Muscle layer of duodenum (tissue), 2 donors: ENCODE measurements around the gene BRWD1.
"Not testable (repeated sequence)": the region's sequence is repeated elsewhere in the genome, so short reads cannot be mapped to it uniquely, and the experiment has no call there.

Experiments used
- H3K27ac ChIP-seq: one replicate; pipeline ENCODE4 v1.7.0; 2013; ENCODE audit warnings: mild to moderate bottlenecking, low read length
- H3K27me3 ChIP-seq: one replicate; pipeline ENCODE4 v1.7.0; 2013; ENCODE audit warnings: low read depth, mild to moderate bottlenecking, control low read depth, low read length
- H3K36me3 ChIP-seq, 2 donors: one replicate each; pipeline ENCODE4 v1.7.0; 2013; ENCODE audit warnings: low read length in 2 of 2, control low read depth in 1 of 2, mild to moderate bottlenecking in 1 of 2; ENCODE audit not compliant: insufficient read depth in 2 of 2, control insufficient read depth in 1 of 2
- H3K4me1 ChIP-seq, 2 donors: one replicate each; pipeline ENCODE4 v1.7.0; 2013; ENCODE audit warnings: low read length in 2 of 2, mild to moderate bottlenecking in 2 of 2, control low read depth in 1 of 2, moderate library complexity in 1 of 2; ENCODE audit not compliant: insufficient read depth in 2 of 2, control insufficient read depth in 1 of 2
- H3K4me3 ChIP-seq, 2 donors: one replicate each; pipeline ENCODE4 v1.7.0; 2013; ENCODE audit warnings: low read length in 2 of 2, low read depth in 1 of 2, mild to moderate bottlenecking in 1 of 2
- H3K9me3 ChIP-seq, 2 donors: one replicate each; pipeline ENCODE4 v1.7.0; 2013; ENCODE audit warnings: low read length in 2 of 2, control low read depth in 1 of 2, mild to moderate bottlenecking in 1 of 2; ENCODE audit not compliant: control insufficient read depth in 1 of 2
- donor health status: healthy.

The BRWD1 gene

DNA sequence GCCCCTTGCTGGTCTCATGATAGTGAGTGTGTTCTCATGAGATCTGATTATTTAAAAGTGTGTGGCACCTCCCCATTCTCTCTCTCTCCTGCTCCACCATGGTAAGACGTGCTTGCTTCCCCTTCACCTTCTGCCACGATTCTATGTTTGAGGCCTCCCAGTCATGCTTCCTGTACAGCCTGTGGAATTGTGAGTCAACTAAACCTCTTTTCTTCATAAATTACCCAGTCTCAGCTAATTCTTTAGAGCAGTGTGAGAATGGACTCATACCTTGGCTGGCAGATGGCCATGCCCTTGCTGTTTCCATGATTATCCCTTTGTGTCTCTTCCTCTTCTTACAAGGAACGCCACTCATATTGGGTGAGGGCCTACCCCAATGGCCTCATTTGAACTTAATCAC is 170.5 kb downstream of the BRWD1 start:
- Histone ChIP-seq H3K4me3 (no peak overlapping the region), H3K9me3 (peaks cover 0 to 5% of the 10 kb centered on the region in 2 donors), H3K4me1 (no peaks in the 10 kb centered on the region), H3K27ac (no peak overlapping the region), H3K27me3 (no peaks in the 10 kb centered on the region), H3K36me3 (no peaks in the 10 kb centered on the region)

DNA sequence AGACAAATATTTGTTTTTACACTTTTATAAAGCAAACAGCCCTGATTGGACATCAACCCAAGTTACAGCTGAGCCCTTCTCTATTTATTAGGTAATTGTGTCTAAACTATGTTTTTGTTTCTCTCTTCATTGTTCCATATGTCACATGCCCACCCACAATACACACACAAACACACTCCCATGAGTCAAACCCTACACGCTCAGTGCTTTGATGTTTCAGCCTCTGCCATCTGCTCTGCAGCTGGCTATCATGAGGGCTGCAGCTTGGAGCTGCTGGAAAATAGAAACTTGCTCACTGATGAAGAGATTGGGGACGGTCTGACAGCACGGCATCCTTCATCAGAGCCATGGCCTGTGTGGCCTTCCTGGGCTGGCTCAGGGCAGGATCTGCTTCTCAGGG is 171.9 kb downstream of the BRWD1 start:
- no peak overlapping the region for H3K4me3 ChIP-seq
- no peaks in the 10 kb centered on the region for H3K4me1 ChIP-seq
- H3K9me3 ChIP-seq: peaks cover 0 to 5% of the 10 kb centered on the region in 2 donors
- H3K36me3 ChIP-seq: no peaks in the 10 kb centered on the region
- no peak overlapping the region for H3K27ac ChIP-seq
- no peaks in the 10 kb centered on the region for H3K27me3 ChIP-seq

DNA sequence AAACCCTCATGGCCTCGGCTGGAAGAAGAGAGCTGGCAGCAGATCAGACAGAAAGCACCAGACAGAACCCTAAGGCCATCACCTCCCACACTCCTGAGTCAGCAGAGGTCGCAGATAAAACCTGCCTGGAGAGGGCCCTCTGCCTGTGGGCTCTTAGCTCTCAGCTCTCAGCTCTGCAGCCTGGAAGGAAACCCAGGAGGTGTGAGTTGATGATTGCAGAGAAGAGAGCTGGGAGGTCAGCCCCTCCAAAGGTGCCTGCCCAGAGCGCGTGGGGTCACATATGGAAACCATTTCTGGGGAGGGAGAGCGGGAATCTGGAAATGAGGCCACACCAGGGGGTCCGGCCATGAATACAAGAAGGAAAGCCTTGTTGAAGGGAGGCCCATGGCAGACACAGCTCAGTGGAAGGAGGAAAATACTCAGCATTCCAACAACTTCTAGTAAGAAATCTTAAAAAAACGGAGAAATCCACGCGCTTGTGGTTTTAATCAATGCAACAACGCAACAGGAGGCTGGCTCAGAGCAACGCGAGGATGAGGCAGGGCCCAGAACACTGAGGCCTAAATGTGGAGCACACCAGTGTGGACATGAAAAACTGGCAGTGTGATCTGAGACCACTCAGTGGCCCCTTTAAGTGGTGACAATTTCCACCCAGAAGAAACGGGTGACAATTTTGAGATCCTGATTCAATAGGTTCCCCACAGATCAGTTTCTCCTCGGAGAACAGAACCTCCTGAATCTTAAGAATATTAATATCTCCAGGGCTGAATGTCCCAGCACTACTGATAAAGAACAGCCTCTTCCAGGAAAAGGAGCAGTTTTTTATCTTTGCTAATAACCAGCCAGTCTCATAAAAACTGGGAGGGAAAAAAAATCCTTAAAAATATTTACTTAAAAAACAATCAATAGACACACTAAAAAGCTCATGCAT is 175.9 kb downstream of the BRWD1 start:
- Histone ChIP-seq H3K9me3 (no peaks in the 10 kb centered on the region), H3K36me3 (no peaks in the 10 kb centered on the region), H3K4me1 (no peaks in the 10 kb centered on the region), H3K4me3 (no peak overlapping the region), H3K27ac (no peak overlapping the region), H3K27me3 (no peaks in the 10 kb centered on the region)

DNA sequence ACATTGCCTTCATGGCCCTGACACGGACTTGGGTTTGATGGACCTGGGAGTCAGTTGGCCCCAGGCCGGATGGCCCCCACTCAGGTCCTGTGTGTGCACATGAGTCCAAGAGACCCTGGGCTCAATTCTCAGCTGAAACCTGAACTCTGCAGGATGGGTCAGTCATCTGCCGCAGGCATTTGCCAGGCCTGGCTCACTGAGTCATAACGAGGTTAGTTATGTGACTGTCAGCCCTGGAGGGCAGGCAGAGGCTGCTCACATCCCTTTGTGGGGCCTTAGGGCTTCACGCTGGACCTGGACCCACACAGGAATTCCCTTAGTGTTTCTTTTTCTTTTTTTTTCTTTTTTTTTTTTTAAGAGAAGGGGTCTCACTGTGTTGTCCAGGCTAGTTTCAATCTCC is 176.7 kb downstream of the BRWD1 start:
- no peak overlapping the region for H3K27ac ChIP-seq
- H3K4me3 ChIP-seq: no peak overlapping the region
- H3K27me3 ChIP-seq: no peaks in the 10 kb centered on the region
- no peaks in the 10 kb centered on the region for H3K9me3 ChIP-seq
- no peaks in the 10 kb centered on the region for H3K4me1 ChIP-seq
- no peaks in the 10 kb centered on the region for H3K36me3 ChIP-seq

DNA sequence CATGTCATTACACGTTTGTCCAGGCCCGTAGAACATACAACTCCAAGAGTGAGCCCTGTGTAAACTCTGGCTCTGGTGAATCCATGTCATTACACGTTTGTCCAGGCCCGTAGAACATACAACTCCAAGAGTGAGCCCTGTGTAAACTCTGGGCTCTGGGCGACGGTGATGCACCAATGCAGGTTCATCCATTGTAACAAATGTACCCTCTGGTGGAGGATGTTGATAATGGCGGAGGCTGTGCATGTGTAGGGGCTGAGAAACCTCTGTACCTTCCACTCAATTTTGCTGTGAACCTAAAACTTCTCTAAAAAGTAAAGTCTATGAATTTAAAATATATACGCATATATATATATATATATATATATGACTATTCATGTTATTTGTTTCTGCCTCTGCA is 177.3 kb downstream of the BRWD1 start:
- not testable (repeated sequence) for H3K36me3 ChIP-seq, H3K4me3 ChIP-seq, H3K9me3 ChIP-seq, H3K27ac ChIP-seq, H3K4me1 ChIP-seq, H3K27me3 ChIP-seq

DNA sequence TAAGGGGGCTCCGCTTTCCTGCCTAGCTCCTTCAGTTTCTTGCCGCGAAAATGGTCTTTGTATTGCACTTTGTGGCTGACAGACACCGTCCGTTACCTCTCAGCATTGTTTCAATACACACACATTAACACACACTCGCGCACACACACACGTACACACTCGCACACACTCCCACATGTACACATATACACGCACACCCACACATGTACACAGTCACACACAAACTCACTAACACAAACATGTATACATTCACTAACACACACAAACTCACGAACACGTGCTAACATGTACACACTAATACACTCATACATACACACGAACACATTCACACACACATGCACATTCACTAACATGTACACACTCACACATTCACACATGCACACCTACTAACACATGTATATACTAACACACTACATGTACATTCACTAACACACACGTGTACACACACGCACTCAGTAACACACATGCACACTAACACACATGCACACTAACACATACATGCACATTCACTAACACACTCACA is 179.1 kb downstream of the BRWD1 start:
- peaks cover 3 to 6% of the 10 kb centered on the region in 2 donors for H3K9me3 ChIP-seq
- H3K27me3 ChIP-seq: no peaks in the 10 kb centered on the region
- H3K4me3 ChIP-seq: no peak overlapping the region
- no peaks in the 10 kb centered on the region for H3K36me3 ChIP-seq
- H3K4me1 ChIP-seq: no peaks in the 10 kb centered on the region
- H3K27ac ChIP-seq: no peak overlapping the region
